H9 (cell line): ENCODE data around the gene GALNT12. TPM values are rescaled to one million over a fixed set of nuclear protein-coding genes. Genes with fewer than 3 reads are reported as not detected.

Source experiments
- DNase-seq: peaks from one replicate; pipeline ENCODE4 v3.0.0-alpha.2; 2017
- H2AFZ ChIP-seq: one replicate; pipeline ENCODE4 v1.6.1; 2013; ENCODE audit warnings: mild to moderate bottlenecking, low read length, control low read depth, moderate library complexity
- H2AK5ac ChIP-seq: 2 replicates; pipeline ENCODE4 v1.6.1; 2013; ENCODE audit warnings: low read length, control low read depth, mixed read lengths; ENCODE audit not compliant: insufficient read length
- H2BK120ac ChIP-seq: one replicate; pipeline ENCODE4 v1.6.1; 2013; ENCODE audit warnings: low read depth, mild to moderate bottlenecking, low read length, control low read depth, inconsistent platforms; ENCODE audit not compliant: poor library complexity, severe bottlenecking
- H2BK12ac ChIP-seq: 2 replicates; pipeline ENCODE4 v1.6.1; 2013; ENCODE audit warnings: low read length, control low read depth, mixed read lengths, low read depth; ENCODE audit not compliant: insufficient read length
- H2BK15ac ChIP-seq: 2 replicates; pipeline ENCODE4 v1.6.1; 2013; ENCODE audit warnings: low read depth, low read length, control low read depth
- H2BK20ac ChIP-seq: one replicate; pipeline ENCODE4 v1.6.1; 2013; ENCODE audit warnings: low read depth, mild to moderate bottlenecking, low read length, control low read depth, inconsistent platforms; ENCODE audit not compliant: poor library complexity, severe bottlenecking
- H2BK5ac ChIP-seq: 2 replicates; pipeline ENCODE4 v1.6.1; 2013; ENCODE audit warnings: low read length, control low read depth, mixed read lengths; ENCODE audit not compliant: insufficient read length
- H3K14ac ChIP-seq: 2 replicates; pipeline ENCODE4 v1.6.1; 2013; ENCODE audit warnings: low read length, control low read depth; ENCODE audit not compliant: insufficient read depth
- H3K18ac ChIP-seq: 2 replicates; pipeline ENCODE4 v1.6.1; 2013; ENCODE audit warnings: low read depth, mild to moderate bottlenecking, mixed read lengths, low read length, control low read depth; ENCODE audit not compliant: insufficient read length
- H3K23ac ChIP-seq: 2 replicates; pipeline ENCODE4 v1.6.1; 2013; ENCODE audit warnings: low read length, control low read depth, mixed read lengths, low read depth; ENCODE audit not compliant: insufficient read length
- H3K23me2 ChIP-seq: 2 replicates; pipeline ENCODE4 v1.6.1; 2013; ENCODE audit warnings: low read depth, mild to moderate bottlenecking, mixed read lengths, low read length, control low read depth; ENCODE audit not compliant: insufficient read length, poor library complexity, severe bottlenecking
- H3K27ac ChIP-seq: 2 replicates; pipeline ENCODE4 v1.5.1; 2013; ENCODE audit warnings: low read length, control low read depth, mixed read lengths, low read depth; ENCODE audit not compliant: insufficient read length
- H3K27me3 ChIP-seq: 2 replicates; pipeline ENCODE4 v1.6.1; 2013; ENCODE audit warnings: low read length, control low read depth, inconsistent platforms; ENCODE audit not compliant: insufficient read depth
- H3K4ac ChIP-seq: 2 replicates; pipeline ENCODE4 v1.6.1; 2013; ENCODE audit warnings: low read depth, mild to moderate bottlenecking, control low read depth, inconsistent platforms, low read length, moderate library complexity
- H3K4me1 ChIP-seq: 2 replicates; pipeline ENCODE4 v1.6.1; 2013; ENCODE audit warnings: low read length, control low read depth, inconsistent platforms; ENCODE audit not compliant: insufficient read depth
- H3K4me2 ChIP-seq: 2 replicates; pipeline ENCODE4 v1.6.1; 2013; ENCODE audit warnings: low read length, control low read depth, mixed read lengths; ENCODE audit not compliant: insufficient read length, insufficient read depth
- H3K56ac ChIP-seq: 2 replicates; pipeline ENCODE4 v1.6.1; 2013; ENCODE audit warnings: low read depth, mild to moderate bottlenecking, mixed read lengths, low read length, control low read depth; ENCODE audit not compliant: insufficient read length
- H3K79me1 ChIP-seq: 2 replicates; pipeline ENCODE4 v1.6.1; 2013; ENCODE audit warnings: low read depth, mild to moderate bottlenecking, moderate library complexity, low read length, control low read depth, inconsistent platforms; ENCODE audit not compliant: insufficient read depth, poor library complexity, severe bottlenecking
- H3K79me2 ChIP-seq: 2 replicates; pipeline ENCODE4 v1.6.1; 2013; ENCODE audit warnings: low read length, control low read depth, inconsistent platforms; ENCODE audit not compliant: insufficient read depth
- H3K9ac ChIP-seq: 2 replicates; pipeline ENCODE4 v1.6.1; 2013; ENCODE audit warnings: low read length, control low read depth, mixed read lengths; ENCODE audit not compliant: insufficient read length; ENCODE audit errors: extremely low read depth
- H3K9me3 ChIP-seq: one replicate; pipeline ENCODE4 v1.6.1; 2013; ENCODE audit warnings: low read depth, low read length, inconsistent platforms; ENCODE audit not compliant: control insufficient read depth
- H3T11ph ChIP-seq: one replicate; pipeline ENCODE4 v1.6.1; 2013; ENCODE audit warnings: mild to moderate bottlenecking, low read length, control low read depth, inconsistent platforms
- H4K20me1 ChIP-seq: one replicate; pipeline ENCODE4 v1.6.1; 2013; ENCODE audit not compliant: control insufficient read depth, insufficient read length, insufficient read depth
- H4K5ac ChIP-seq: 2 replicates; pipeline ENCODE4 v1.6.1; 2013; ENCODE audit warnings: low read depth, mild to moderate bottlenecking, mixed read lengths, low read length, control low read depth; ENCODE audit not compliant: insufficient read length
- H4K8ac ChIP-seq: replicated peaks from 2 replicates; pipeline ENCODE4 v1.6.1; 2013; ENCODE audit warnings: low read length, control low read depth, mixed read lengths, low read depth; ENCODE audit not compliant: insufficient read length
- H4K91ac ChIP-seq: 2 replicates; pipeline ENCODE4 v1.6.1; 2013; ENCODE audit warnings: low read depth, mild to moderate bottlenecking, moderate library complexity, mixed read lengths, low read length, control low read depth; ENCODE audit not compliant: insufficient read length
- H3K27ac Mint-ChIP-seq, 3 experiments: 2 replicates in 2 of 3; 3 replicates in 1 of 3; pipeline ENCODE4 v1.8.0; 2020 to 2021; ENCODE audit warnings: mixed read lengths in 3 of 3, mild to moderate bottlenecking in 1 of 3, moderate library complexity in 1 of 3
- H3K27me3 Mint-ChIP-seq: 2 replicates; pipeline ENCODE4 v1.8.0; 2021; ENCODE audit warnings: low read depth, mild to moderate bottlenecking, moderate library complexity, mixed read lengths
- H3K36me3 Mint-ChIP-seq, 3 experiments: 2 replicates in 2 of 3; 3 replicates in 1 of 3; pipeline ENCODE4 v1.8.0; 2020 to 2021; ENCODE audit warnings: low read depth in 3 of 3, mixed read lengths in 3 of 3; ENCODE audit not compliant: insufficient read depth in 1 of 3
- H3K4me1 Mint-ChIP-seq, 2 experiments: 2 replicates each; pipeline ENCODE4 v1.8.0; 2020; ENCODE audit warnings: mixed read lengths in 2 of 2
- H3K4me3 Mint-ChIP-seq, 2 experiments: 2 replicates in 1 of 2; 3 replicates in 1 of 2; pipeline ENCODE4 v1.8.0; 2020 to 2021; ENCODE audit warnings: mild to moderate bottlenecking in 2 of 2, mixed read lengths in 2 of 2, moderate library complexity in 1 of 2
- H3K9me3 Mint-ChIP-seq, 2 experiments: 2 replicates in 1 of 2; 3 replicates in 1 of 2; pipeline ENCODE4 v1.8.0; 2020; ENCODE audit warnings: mild to moderate bottlenecking in 2 of 2, mixed read lengths in 2 of 2, moderate library complexity in 1 of 2
- CTCF ChIP-seq: fragments of 200-600 bp; sonication (generic); conservative IDR thresholded peaks from 3 replicates; pipeline ENCODE4 v1.8.0; 2021; ENCODE audit warnings: antibody characterized with exemption, mild to moderate bottlenecking
- WGBS: extraction: QIAGEN DNeasy Blood & Tissue Kit; methylation state at CpG from one replicate; pipeline ENCODE4 v1.1.7; 2013; ENCODE audit warnings: missing lambda C conversion rate, low lambda C conversion rate, mixed read lengths; ENCODE audit not compliant: insufficient read length; ENCODE audit errors: extremely low coverage; 5-methylcytosine and 5-hydroxymethylcytosine counted together
- total RNA-seq: library from RNA; stranded (reverse); gene quantifications from 2 replicates; pipeline ENCODE4 v1.2.1, GENCODE V29; 2021

Gene GALNT12
- total RNA-seq, 1 experiment from 2014 or later, result 18.0 TPM

- H2AFZ ChIP-seq, result no peak overlapping the region
- no peak overlapping the region; the same call in 1 of the 2 replicates for H3K4ac ChIP-seq
- no peak overlapping the region for H2BK12ac ChIP-seq
- no CpG with 5 or more reads among the region's 5 CpGs for WGBS
- no peak for DNase-seq
- H4K20me1 ChIP-seq, result peaks cover 4% of the 10 kb centered on the region
- H4K8ac ChIP-seq, result no peak overlapping the region
- no peaks in the 10 kb centered on the region for H3K27me3 Mint-ChIP-seq
- no peak overlapping the region for H4K91ac ChIP-seq
- no peaks in the 10 kb centered on the region for H3K9me3 ChIP-seq
- H2BK120ac ChIP-seq, result no peak overlapping the region
- no peak overlapping the region for H3T11ph ChIP-seq
- H3K79me1 ChIP-seq, result peaks cover 7% of the 10 kb centered on the region
- peaks cover 3% of the 10 kb centered on the region; the same call in 1 of the 2 replicates for H3K79me2 ChIP-seq
- no peaks in the 10 kb centered on the region for H3K9me3 Mint-ChIP-seq
- no peak overlapping the region for H3K4me2 ChIP-seq
- no peak overlapping the region for H2BK15ac ChIP-seq
- H3K23me2 ChIP-seq, result no peaks in the 10 kb centered on the region
- H3K27ac ChIP-seq, result no peak overlapping the region
- no peak overlapping the region for H3K14ac ChIP-seq
- peaks cover 22 to 26% of the 10 kb centered on the region in 2 experiments for H3K4me1 Mint-ChIP-seq
- no peak overlapping the region for H2BK20ac ChIP-seq
- no peak overlapping the region for H3K18ac ChIP-seq
- peaks cover 4% of the 10 kb centered on the region; the same call in 1 of the 2 replicates for H3K4me1 ChIP-seq
- no peak overlapping the region for H3K4me3 Mint-ChIP-seq
- no peak overlapping the region for H3K56ac ChIP-seq
- no peak for TF ChIP-seq CTCF
- H3K23ac ChIP-seq, result no peak overlapping the region
- H3K27me3 ChIP-seq, result no peaks in the 10 kb centered on the region
- H3K27ac Mint-ChIP-seq, result no peak overlapping the region
- no peak overlapping the region for H3K9ac ChIP-seq
- peaks cover 17 to 45% (median 42%) of the 10 kb centered on the region in 3 experiments for H3K36me3 Mint-ChIP-seq
- H2AK5ac ChIP-seq, result no peak overlapping the region
- no peak overlapping the region for H4K5ac ChIP-seq
- no peak overlapping the region for H2BK5ac ChIP-seq
Measured at GRCh38 chr9:98789483-98790133, 17.9 kb upstream of the GALNT12 start.
